A549 (cell line): Measurements from ENCODE around the gene NRXN3.

Experiments
- CTCF ChIP-seq: fragments of >200 bp; sonication (Bioruptor Twin); formaldehyde crosslinking; IDR thresholded peaks from 3 replicates; pipeline ENCODE4 v1.5.1; 2016
- EP300 ChIP-seq, 2 experiments: fragments of >200 bp; sonication (Bioruptor Twin); formaldehyde crosslinking; IDR thresholded peaks; 2 replicates in 1 of 2; 3 replicates in 1 of 2; pipeline ENCODE4 v1.6.1; 2016 to 2017
- HES2 ChIP-seq: fragments of >200 bp; sonication (Bioruptor Twin); formaldehyde crosslinking; IDR thresholded peaks from 2 replicates; pipeline ENCODE4 v1.6.1; 2016
- POLR2AphosphoS2 ChIP-seq: conservative IDR thresholded peaks from 2 replicates; pipeline ENCODE4 v1.6.1; 2012; ENCODE audit warnings: low read length, improper control_type of control experiment, inconsistent platforms
- RAD21 ChIP-seq, 2 experiments: fragments of >200 bp in 1 of 2; sonication (Bioruptor Twin) in 1 of 2; formaldehyde crosslinking in 1 of 2; IDR thresholded peaks in 1 of 2; conservative IDR thresholded peaks in 1 of 2; 2 replicates in 1 of 2; 3 replicates in 1 of 2; pipeline ENCODE4 v1.6.1; 2012 to 2018; ENCODE audit warnings: inconsistent platforms in 1 of 2
- REST ChIP-seq: fragments of 200-600 bp; sonication (generic); IDR thresholded peaks from 2 replicates; pipeline ENCODE4 v1.6.1; 2016; ENCODE audit warnings: antibody characterized with exemption, mild to moderate bottlenecking, moderate library complexity

GRCh38 chr14:78737116-78737515 is 566.9 kb downstream of the NRXN3 start:
- TF ChIP-seq POLR2AphosphoS2 (no peak), REST (no peak), CTCF (no peak), EP300 (IDR thresholded peaks at IDR 0.05) (no peak), HES2 (no peak), RAD21 (conservative IDR thresholded peaks at IDR 0.05 in 1 of 2, IDR thresholded peaks at IDR 0.05 in 1 of 2) (no peak)
